GM21619 (cell line): ENCODE results near the gene MED6.

Experiments
- ATAC-seq: cut with Tn5 transposase; IDR thresholded peaks from one replicate; pipeline ENCODE4 v1.9.1; 2021; ENCODE audit not compliant: unreplicated experiment

Gene MED6, protein sequence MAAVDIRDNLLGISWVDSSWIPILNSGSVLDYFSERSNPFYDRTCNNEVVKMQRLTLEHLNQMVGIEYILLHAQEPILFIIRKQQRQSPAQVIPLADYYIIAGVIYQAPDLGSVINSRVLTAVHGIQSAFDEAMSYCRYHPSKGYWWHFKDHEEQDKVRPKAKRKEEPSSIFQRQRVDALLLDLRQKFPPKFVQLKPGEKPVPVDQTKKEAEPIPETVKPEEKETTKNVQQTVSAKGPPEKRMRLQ

DNA sequence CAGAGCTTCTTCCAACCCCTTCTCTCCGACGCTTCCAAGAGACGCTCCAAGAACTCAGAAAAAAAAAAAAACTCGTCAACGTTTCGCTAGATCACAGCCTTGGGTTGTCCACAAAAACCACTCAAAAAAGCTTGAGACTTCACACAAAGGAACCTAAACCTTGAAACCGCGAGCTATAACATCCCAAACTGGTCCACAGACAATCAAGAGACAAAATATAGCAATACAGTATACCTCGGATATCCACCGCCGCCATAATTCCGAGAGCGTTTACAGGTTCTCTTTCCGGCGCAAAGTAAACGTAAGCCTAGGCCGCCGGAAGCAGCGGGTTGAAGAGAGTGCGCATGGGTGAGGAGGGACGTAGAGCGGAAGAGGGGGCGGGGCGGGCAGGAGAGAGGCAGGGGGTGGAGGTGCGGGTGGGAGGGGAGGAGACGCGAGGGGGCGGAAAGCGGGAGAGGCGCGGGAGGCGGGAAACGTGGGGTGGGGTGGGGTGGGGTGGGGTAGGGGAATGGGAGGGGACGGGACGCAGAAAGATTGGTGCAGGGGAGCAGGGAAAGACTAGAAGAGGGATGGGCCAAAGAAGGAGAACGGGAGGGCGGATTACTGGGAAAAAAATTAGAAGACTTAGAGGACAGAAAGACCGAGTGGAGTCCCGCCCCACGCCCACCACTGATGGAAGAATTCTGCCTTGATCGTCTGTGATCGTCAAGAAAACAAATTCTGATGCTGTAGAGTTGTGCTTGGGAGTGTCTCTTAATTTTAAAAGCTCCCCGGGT, at the start of gene MED6:
Gene MED6 (minus strand): TSS at position 274 of the 776 bp plus-strand sequence. CDS start 18 bp downstream, at position 256.
- ATAC-seq, result peak; percentile 88

DNA sequence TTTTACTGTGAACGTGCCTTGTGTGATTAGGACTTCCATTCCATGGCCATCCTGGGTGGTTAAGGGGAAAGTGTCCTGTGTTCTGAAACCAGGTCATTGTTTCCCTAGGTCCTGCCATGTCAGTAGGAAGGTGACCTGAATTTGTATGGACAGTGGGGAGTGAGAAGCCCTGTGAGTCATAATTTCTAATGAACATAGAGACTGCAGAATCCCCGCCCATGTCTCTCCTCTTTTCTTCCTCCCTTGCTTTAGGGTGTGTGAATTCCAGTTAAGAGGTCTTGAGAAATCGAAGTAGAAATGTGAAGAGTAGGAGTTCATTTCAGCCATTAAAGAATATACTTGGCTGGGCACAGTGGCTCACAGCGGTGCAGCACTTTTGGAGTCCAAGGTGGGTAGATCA, 49.3 kb upstream of the MED6 start:
- no peak for ATAC-seq

DNA sequence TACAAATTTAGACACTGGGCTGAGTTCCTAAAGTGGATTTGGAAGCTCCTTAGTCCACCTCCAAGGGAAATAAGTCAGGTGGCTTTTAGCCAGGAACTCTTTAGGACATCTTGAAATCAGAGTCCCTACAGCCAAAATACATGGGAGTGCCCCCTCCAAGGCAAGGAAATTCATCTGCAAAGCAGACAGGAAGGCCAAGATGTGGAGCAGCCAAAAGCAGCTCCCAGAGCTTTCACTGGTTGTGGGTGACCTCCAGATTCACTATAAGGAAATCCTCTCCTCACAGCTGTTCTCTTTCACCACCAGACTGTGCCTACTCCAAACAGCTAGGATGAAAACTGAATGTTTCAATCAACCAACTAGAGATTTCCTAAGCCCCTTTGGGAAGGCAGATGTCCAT, 47.9 kb upstream of the MED6 start:
- no peak for ATAC-seq

DNA sequence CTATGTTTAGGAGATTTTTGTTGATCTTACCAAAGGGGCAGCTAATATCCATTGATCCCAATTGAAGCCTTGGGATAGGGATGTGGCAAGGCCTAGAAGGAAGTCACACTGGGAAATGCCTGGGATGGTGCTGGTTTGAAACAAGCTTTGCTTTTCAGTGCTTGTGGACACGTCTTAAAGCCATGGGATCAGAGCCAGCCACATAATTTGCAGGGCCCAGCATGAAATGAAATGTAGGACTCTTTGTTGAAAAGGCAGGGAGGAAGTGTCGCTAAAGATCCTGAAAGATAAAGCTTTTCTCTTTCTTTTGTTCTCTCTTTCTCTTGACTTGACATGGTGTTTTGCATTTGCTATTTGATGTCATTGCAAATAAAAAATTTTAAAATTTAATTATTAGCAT, 46.2 kb upstream of the MED6 start:
- ATAC-seq, result no peak

DNA sequence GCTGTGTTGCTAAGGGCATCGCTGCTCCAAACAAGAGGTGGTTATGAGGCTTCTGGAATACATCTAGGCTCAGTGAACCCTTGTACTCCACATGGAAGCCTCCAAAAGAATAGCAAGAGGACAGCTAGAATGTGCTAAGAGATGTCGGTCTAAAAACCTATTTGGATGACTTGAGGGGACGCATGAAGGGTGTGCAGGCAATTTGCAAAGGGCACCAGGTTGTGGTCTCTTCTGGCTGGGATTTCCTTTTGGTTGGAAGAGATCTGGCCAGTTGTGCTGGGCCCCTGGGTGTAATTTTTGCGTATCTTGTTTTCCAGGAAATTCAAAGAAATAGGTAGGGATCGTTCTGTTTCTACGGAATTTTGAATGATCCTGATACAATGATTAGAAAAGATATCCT, 45.4 kb upstream of the MED6 start:
- no peak for ATAC-seq

DNA sequence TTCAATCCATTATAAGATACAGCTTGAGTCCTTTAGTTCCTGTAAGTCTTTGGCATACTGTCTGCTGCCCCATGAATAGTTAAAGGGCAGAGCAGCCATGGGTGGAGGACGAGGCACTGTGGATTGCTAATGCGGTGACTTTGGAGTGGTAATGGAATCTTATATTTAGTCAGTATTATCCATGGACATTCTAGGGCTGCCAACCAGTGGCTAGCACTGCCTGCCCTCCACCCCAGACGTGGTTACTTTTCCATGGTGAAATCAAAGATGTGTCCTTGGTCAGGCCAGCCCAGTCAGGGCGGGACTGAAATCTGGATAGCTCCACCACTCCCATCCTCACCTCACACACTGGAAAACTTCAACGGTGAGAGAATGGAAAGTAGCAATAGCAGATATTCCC, 43.5 kb upstream of the MED6 start:
- no peak for ATAC-seq

DNA sequence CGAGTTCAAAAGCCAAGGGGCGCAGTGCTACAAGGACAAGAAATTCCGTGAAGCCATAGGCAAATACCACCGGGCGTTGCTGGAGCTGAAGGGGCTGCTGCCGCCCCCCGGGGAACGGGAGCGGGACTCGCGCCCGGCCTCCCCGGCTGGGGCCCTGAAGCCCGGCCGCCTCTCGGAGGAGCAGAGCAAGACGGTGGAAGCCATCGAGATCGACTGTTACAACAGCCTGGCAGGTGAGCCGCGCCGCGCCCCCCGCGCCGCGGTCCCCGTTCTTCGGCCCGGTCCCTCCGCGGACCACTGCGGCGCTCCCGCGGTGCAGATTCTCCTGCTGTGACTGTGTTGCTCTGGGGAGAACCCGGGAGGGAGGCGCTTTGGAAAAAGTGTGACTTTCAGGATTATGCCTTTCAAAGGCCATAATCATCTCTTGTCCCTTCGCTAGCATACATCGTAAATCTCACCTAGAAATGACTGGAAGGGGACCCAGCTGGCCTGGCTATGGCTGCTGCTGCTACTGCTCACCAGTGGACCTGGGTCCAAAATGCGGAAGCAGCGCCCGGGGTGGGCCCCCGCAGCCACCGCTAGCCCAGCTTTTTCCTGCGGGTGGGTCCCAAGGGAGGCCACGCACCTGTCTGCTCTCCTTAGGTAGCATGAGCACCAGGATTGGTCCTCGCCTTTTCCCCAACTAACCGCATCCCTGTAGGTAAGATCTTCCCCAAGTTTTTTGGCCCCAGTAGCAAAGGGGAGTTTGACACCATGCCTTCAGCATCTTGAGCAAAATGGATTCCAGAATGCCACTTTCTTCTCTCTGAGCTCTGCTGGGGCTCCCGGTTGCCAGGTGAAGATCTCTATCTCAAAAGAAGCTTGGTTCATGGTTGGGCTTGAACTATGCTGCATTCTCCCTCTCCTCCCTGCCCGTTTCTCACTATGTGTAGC, 42.1 kb upstream of the MED6 start:
- ATAC-seq, result no peak

DNA sequence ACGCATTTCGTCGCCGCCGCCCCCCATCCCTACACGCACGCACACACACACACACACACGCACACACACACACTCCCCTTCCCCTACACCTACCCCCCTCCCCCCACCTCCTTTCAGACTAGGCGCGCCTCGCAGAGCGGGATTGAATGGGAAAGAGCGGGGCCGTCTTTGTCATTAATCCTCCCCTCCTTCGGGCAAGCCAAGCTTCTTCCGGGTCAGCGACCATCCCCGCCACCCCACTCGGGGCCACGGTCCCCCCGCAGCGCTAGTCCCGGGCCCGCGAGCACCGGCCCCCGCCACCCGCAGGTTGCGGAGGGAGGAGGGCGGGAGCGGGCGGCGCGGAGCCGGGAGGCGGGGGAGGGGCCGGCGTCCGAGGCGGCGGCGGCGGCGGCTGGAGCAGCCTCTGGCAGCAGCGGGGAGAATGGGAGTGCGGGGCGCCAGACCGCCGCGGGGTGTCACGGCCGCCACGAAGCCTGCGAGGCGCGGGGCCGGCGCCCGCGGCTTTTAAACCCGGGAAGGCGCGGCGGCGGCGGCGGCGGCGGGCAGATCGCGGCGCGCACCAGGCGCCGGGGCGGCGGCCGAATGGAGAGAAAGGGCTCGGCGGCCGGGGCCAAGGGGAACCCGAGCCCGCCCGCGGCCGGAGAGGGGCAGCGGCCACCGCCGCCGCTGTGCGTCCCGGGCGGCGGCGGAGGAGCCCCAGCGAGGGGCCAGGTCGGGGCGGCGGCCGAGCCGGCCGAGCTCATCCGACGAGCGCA, 41.3 kb upstream of the MED6 start, which contains the start of gene TTC9:
Gene TTC9 (plus strand): TSS at position 369 of the 755 bp plus-strand sequence. CDS start 214 bp downstream, at position 583.
- no peak for ATAC-seq

DNA sequence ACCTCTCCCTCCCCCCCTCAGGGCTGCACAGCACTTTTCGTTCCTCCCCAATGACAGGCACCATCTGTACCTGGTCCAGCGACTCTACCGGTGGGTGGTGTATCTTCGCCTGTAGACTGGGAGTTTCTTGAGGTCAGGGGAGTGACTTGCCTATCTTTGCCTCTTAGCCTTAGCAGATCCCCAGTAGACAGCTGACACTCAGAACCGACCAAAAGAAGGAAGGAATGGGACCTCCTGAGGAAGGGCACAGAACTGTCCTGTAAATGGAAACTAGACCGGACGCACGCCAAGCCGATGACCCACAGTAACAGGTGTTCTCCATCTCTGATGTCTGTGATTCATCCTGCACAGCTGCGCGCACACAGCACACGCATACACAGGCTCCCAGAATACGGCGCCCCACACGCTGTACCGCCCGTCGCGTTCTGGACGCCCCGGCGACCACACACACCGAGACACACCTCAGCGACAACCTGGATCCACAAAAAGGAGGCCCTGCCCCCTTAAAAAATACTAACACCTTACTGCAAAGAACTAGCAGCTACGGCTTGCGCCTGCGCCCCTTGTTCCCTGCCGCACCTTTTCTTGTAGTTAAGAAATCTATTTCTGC, 40.6 kb upstream of the MED6 start:
- ATAC-seq, result peak; percentile 65

DNA sequence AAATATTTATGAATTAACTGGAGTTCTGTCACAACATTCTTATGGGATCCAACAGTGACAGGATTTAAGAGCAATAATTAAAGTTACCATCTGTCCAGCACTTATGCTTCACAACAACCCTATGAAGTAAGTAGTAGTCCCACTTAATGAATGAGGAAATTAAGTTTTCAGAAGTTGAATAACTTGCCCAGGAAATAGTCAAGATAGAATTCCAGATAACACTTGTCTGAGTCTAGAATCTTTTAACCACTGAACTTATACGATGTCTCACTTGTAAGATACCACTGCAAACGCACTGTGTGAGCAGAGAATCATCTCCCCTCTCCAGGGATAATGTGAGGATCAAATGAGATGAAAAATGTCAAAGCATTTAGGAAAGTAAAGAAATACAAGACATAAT, 38.0 kb upstream of the MED6 start:
- no peak for ATAC-seq

DNA sequence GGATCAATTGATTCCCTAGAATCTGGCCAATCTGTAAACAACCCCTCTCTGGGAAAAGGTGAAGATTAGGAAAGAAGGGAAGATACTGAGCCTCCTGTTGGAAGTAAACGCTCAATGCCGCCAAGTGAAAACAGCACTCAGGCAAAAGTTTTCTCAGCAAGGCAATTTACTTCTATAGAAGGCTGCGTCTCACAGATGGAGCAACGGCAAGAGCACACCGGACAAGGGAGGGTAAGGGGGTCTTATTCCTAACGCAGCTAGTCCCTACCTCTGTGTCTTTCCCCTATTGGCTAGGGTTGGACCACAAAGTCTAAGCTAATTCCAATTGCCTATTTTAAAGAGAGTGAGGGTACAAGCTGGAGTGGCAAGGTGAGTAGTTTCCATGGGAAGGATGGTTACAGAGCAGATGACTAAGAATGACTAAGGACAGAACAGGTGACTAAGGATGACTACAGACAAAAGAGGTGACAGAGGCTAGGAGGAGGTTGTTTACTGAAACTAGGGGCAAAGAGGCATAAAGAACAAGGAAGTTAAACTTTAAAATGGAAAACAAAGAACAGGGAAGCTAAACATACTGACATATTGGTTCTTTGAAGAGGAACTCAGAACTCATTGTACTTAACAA, 35.6 kb upstream of the MED6 start:
- no peak for ATAC-seq

DNA sequence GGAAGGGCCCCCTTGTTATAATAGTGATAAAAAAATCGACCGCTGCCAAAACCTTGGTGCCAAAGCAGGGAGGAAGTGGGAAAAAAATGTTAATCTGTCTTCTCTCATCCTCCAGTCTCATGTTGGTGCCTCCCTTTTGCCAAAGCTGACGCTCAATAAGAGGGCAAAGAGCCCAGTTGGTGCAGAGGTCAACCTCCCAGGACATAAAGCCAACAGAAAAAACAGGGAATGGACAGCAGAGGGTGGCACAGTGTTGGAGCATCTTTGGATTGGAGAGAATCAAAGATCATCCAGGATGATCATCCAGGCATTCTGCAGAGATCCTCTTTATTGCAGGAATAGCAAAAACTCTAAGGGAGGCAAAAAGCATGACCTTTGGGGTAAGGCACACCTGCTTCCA, 31.5 kb upstream of the MED6 start:
- no peak for ATAC-seq

DNA sequence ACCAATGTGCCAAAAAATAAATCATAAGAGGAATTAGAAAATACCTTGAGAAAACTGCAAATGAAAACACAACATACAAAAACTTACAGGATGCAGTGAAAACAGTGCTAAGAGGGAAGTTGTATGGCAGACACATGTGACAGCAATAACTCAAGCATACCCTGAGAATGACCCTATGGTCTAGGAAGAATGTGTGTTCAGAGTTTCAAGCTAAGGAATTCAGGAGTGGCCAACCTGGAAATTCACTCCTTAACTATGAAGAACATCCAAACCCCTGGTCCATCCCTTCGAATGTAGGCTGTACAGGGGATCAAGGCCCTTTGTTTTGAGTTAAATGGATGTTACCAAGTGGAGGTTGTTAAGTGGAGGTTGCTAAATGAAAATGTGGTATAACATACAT, 24.5 kb upstream of the MED6 start:
- no peak for ATAC-seq

DNA sequence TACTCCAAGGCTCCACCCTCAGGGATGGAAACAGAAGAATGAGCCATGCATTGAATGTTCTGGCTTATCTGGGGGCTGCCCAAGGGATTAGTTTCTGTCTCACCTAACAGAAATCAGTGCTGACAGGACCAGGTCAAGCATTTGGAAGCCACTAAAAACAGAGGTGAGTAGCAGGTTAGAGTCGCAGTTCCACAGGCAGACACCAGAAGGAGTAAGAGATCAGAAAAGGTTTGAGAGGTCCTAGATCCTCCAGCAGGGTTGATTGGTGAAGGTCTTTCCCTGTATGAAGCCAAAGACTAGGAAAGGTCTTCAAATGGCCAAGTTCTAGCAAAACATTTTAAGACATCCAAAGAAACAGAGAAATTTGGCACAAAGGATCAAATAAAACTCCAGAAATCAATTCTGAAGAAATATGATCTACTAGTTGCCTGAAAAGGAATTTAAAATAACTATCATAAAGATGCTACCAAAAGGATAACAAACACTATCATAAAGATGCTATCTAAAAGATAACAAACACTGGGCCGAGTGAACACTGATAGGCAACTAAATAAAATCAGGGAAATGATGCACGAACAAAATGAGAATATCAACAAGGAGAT, 21.8 kb upstream of the MED6 start:
- no peak for ATAC-seq

DNA sequence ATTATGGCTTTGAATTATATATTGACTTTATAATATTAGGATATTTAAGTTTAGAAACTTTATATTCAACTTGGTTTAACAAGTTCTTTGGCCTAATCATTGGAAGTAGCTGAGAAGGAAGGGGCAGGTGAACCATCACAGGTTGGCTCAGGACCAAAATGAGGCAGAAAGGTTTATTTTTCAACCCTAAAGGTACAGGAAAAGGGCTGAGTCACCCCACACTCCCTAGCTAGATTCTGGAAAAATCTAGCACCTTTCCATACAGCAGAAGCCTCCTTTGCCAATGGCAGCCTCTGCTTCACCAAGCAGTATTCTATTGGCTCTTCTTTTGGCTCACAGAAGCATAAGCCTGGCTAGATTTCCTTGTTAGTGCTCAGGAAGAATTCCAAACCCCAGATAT, 19.3 kb upstream of the MED6 start:
- ATAC-seq, result no peak

DNA sequence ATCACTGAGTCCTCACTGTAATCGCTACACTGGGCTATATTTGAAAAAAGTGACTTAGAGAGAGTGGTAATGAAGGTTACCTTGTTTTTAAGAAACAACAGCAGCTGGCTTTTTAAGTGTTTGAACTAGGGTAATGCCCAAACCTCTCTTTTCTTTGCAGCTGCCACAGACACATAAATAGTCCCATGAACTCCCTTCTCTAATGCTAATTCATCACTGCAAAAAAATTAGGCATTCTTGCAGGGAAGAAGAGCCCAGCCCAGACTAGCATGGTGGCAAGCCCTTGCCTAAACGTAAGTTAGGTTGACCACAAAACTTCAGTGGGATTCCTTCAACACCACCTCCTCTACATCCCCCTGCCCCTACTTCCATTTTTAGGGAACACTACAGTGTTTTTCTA, 17.9 kb upstream of the MED6 start:
- no peak for ATAC-seq

DNA sequence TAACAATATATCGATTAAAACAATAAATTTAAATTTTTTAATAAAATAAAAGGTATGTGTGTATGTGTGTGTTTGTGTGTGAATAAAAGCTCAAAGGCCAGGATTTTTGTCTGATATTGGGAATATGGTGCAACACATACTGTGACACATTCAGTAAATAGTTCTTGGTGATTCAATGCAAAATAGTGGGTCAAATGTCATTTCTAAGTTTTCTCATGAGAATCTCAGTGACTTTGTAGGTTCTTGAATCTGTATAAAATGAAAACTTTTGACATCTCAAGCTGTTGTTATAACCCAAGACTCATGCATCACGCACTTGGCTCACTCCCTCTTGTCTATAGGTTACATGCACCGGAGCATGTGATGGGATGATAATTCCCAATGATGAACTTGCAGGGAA, 16.2 kb upstream of the MED6 start:
- ATAC-seq, result no peak

DNA sequence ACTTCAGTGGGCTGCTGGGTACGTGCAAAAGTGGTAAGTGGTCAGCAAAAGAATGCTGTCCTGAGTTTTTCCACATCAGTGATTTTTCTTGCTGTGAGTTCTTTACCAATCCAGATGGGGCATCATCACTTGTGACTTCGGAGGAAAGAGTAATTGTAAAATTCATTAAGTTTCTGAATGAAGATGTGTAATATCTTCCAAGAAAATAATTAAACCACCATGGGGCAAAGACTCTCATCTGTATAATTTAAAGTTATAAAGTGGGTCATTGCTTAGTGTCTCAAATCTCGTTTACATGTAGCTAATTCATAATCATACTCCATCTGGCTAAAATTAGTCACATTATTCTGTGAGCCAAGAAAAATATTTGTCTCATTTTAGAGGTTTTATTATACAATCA, 10.8 kb upstream of the MED6 start:
- ATAC-seq, result no peak

DNA sequence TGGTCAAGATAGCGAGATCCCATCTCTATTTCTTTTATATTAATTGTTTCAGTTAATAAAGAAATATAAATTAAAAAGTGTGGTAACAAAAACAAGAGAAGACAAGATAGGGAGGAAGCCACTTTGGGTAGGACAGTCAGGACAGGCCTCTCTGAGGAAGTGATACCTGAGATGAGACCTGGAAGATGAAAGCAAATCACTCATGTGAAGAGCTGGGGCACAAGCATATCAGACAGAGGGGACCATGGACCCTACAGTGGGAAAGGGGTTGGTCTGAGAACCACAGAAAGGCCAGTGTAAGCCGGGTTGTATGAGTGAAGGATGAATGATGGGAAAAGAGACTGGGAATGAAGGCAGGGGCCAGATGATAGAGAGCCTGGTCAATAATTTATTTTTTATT, 1.8 kb upstream of the MED6 start:
- ATAC-seq, result no peak

DNA sequence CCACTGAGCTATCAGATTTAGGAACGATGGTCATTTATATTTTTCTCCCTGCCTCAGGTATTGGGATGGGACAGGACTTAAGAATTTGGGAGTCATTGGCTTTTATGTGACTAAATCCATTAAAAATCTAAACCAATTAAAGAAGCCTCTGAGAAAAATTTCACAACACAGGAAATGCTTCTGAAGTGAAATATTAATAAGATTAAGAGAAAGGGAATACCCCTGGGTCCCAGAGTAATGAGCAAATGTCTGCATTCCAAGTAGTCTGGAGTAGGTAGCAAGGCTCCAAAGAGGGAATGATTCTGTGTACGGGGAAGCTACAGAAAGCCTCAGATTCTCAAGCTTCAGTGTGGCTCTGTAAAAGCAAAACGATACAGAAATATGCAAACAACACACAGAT, 707 bp upstream of the MED6 start:
- ATAC-seq, result no peak
